H1 (cell line): ENCODE data around the gene GPC6. TPM values are rescaled to one million over a fixed set of nuclear protein-coding genes. Genes with fewer than 3 reads are reported as not detected.
"Not testable (repeated sequence)": the region's sequence is repeated elsewhere in the genome, so short reads cannot be mapped to it uniquely, and the experiment has no call there.

Source experiments
- CTCF ChIA-PET: fragments of 300-600 bp; sonication (Branson Sonifier 250); formaldehyde crosslinking; loops from one replicate; lab custom pipeline; 2021; ENCODE audit not compliant: partially characterized antibody; lab: Charles Lee
- POLR2A ChIA-PET: fragments of 300-600 bp; sonication (Branson Sonifier 250); formaldehyde crosslinking; loops from one replicate; lab custom pipeline; 2021; ENCODE audit warnings: inconsistent platforms; ENCODE audit not compliant: partially characterized antibody; lab: Charles Lee
- DNase-seq, 2 experiments: peaks; one replicate each; pipeline versions ENCODE4 v3.0.0 to v3.0.0-alpha.2; 2010 to 2022; ENCODE audit warnings: low spot score in 2 of 2, low read depth in 1 of 2, mixed read lengths in 1 of 2
- FAIRE-seq: peaks from 2 replicates; lab custom pipeline; 2011; peaks lifted over from hg19 to GRCh38; lab: Jason Lieb, UNC
- H2AFZ ChIP-seq: 2 replicates; pipeline ENCODE4 v1.8.1; 2012; ENCODE audit warnings: low read length, inconsistent platforms
- H2AK5ac ChIP-seq: 2 replicates; pipeline ENCODE4 v1.6.1; 2013; ENCODE audit warnings: low read depth, low read length
- H2BK120ac ChIP-seq: replicated peaks from 2 replicates; pipeline ENCODE3; 2013; ENCODE audit warnings: low read depth, low read length, inconsistent platforms
- H2BK12ac ChIP-seq: 2 replicates; pipeline ENCODE4 v1.6.1; 2013; ENCODE audit warnings: low read depth, low read length
- H2BK15ac ChIP-seq: 2 replicates; pipeline ENCODE4 v1.6.1; 2013; ENCODE audit warnings: low read length
- H2BK20ac ChIP-seq: 2 replicates; pipeline ENCODE4 v1.6.1; 2013; ENCODE audit warnings: low read length
- H2BK5ac ChIP-seq: 2 replicates; pipeline ENCODE4 v1.6.1; 2013; ENCODE audit warnings: low read depth, low read length
- H3K14ac ChIP-seq: 2 replicates; pipeline ENCODE4 v1.6.1; 2013; ENCODE audit warnings: inconsistent platforms; ENCODE audit not compliant: insufficient read length
- H3K18ac ChIP-seq: 2 replicates; pipeline ENCODE4 v1.6.1; 2013; ENCODE audit warnings: low read length; ENCODE audit errors: extremely low read depth
- H3K23ac ChIP-seq: 2 replicates; pipeline ENCODE4 v1.6.1; 2013; ENCODE audit warnings: inconsistent platforms; ENCODE audit not compliant: insufficient read length
- H3K23me2 ChIP-seq: 2 replicates; pipeline ENCODE4 v1.6.1; 2013; ENCODE audit warnings: low read depth, low read length
- H3K27ac ChIP-seq: 2 replicates; pipeline ENCODE4 v1.6.1; 2011; ENCODE audit warnings: low read depth, low read length, inconsistent platforms
- H3K27me3 ChIP-seq, 4 experiments: replicated peaks in 1 of 4; 1 replicate in 1 of 4; 2 replicates in 3 of 4; pipeline versions ENCODE4 v1.6.1 to v1.8.1; 2011 to 2013; ENCODE audit warnings: low read length in 3 of 4, mild to moderate bottlenecking in 3 of 4, inconsistent platforms in 2 of 4, mixed read lengths in 2 of 4, moderate library complexity in 1 of 4; ENCODE audit not compliant: control insufficient read depth in 3 of 4, insufficient read depth in 3 of 4; ENCODE audit errors: extremely low read depth in 1 of 4
- H3K36me3 ChIP-seq, 4 experiments: 2 replicates each; pipeline versions ENCODE4 v1.6.1 to v1.8.1; 2011 to 2013; ENCODE audit warnings: mild to moderate bottlenecking in 4 of 4, low read length in 3 of 4, moderate library complexity in 2 of 4, control low read depth in 1 of 4, inconsistent platforms in 1 of 4; ENCODE audit not compliant: insufficient read depth in 4 of 4, control insufficient read depth in 2 of 4
- H3K4ac ChIP-seq: replicated peaks from 2 replicates; pipeline ENCODE3; 2013; ENCODE audit warnings: low read length, low read depth, mixed read lengths, inconsistent platforms; ENCODE audit not compliant: insufficient read length
- H3K4me1 ChIP-seq, 4 experiments: replicated peaks in 1 of 4; 1 replicate in 1 of 4; 2 replicates in 3 of 4; pipeline versions ENCODE4 v1.6.1 to v1.8.1; 2011 to 2013; ENCODE audit warnings: low read length in 3 of 4, inconsistent platforms in 2 of 4, mixed read lengths in 1 of 4; ENCODE audit not compliant: insufficient read depth in 4 of 4, control insufficient read depth in 3 of 4
- H3K4me2 ChIP-seq, 2 experiments: 2 replicates each; pipeline versions ENCODE4 v1.6.1 to v1.8.1; 2011 to 2013; ENCODE audit warnings: low read depth in 2 of 2, low read length in 2 of 2, control low read depth in 1 of 2, inconsistent platforms in 1 of 2, mild to moderate bottlenecking in 1 of 2; ENCODE audit not compliant: insufficient read depth in 1 of 2
- H3K4me3 ChIP-seq, 4 experiments: fragments of 200-600, 300-600 bp in 1 of 4; sonication (generic), shearing (Covaris generic), sonication (Bioruptor Twin) in 1 of 4; 2 replicates each; pipeline versions ENCODE4 v1.5.1 to v1.8.1; 2011 to 2016; ENCODE audit warnings: low read length in 4 of 4, low read depth in 3 of 4, control low read depth in 2 of 4, inconsistent platforms in 2 of 4, mild to moderate bottlenecking in 2 of 4, mixed read lengths in 1 of 4, moderate library complexity in 1 of 4; ENCODE audit not compliant: insufficient read depth in 2 of 4; ENCODE audit errors: extremely low read depth in 1 of 4
- H3K56ac ChIP-seq: replicated peaks from 2 replicates; pipeline ENCODE3; 2013; ENCODE audit warnings: low read depth, mild to moderate bottlenecking, mixed read lengths, low read length, inconsistent platforms; ENCODE audit not compliant: insufficient read length
- H3K79me1 ChIP-seq: 2 replicates; pipeline ENCODE4 v1.6.1; 2013; ENCODE audit warnings: low read depth, low read length, control low read depth
- H3K79me2 ChIP-seq, 2 experiments: 2 replicates each; pipeline versions ENCODE4 v1.6.1 to v1.8.1; 2012 to 2013; ENCODE audit warnings: low read length in 2 of 2, mild to moderate bottlenecking in 2 of 2, inconsistent platforms in 1 of 2; ENCODE audit not compliant: insufficient read depth in 2 of 2, control insufficient read depth in 1 of 2
- H3K9ac ChIP-seq, 4 experiments: replicated peaks in 1 of 4; 1 replicate in 1 of 4; 2 replicates in 3 of 4; pipeline versions ENCODE4 v1.6.1 to v1.8.1; 2011 to 2013; ENCODE audit warnings: low read depth in 3 of 4, low read length in 3 of 4, control low read depth in 2 of 4, mild to moderate bottlenecking in 2 of 4, moderate library complexity in 2 of 4, inconsistent platforms in 1 of 4; ENCODE audit errors: extremely low read depth in 1 of 4
- H3K9me3 ChIP-seq, 2 experiments: 2 replicates each; pipeline versions ENCODE4 v1.6.1 to v1.8.1; 2012 to 2013; ENCODE audit warnings: mild to moderate bottlenecking in 2 of 2, moderate library complexity in 2 of 2, control low read depth in 1 of 2, inconsistent platforms in 1 of 2, low read depth in 1 of 2, low read length in 1 of 2, mixed read lengths in 1 of 2; ENCODE audit not compliant: insufficient read depth in 2 of 2
- H4K20me1 ChIP-seq, 2 experiments: replicated peaks in 1 of 2; 2 replicates each; pipeline versions ENCODE3 to v1.8.1; 2011 to 2013; ENCODE audit warnings: inconsistent platforms in 2 of 2, low read length in 2 of 2, mild to moderate bottlenecking in 1 of 2; ENCODE audit not compliant: insufficient read depth in 2 of 2, control insufficient read depth in 1 of 2
- H4K5ac ChIP-seq: 2 replicates; pipeline ENCODE4 v1.6.1; 2013; ENCODE audit warnings: low read length, low read depth, mixed read lengths, inconsistent platforms; ENCODE audit not compliant: insufficient read length
- H4K8ac ChIP-seq: 2 replicates; pipeline ENCODE4 v1.8.0; 2013; ENCODE audit warnings: mild to moderate bottlenecking, moderate library complexity, low read length, inconsistent platforms; ENCODE audit not compliant: insufficient read depth; ENCODE audit errors: extremely low read depth
- H4K91ac ChIP-seq: replicated peaks from 2 replicates; pipeline ENCODE3; 2013; ENCODE audit warnings: low read length, mixed read lengths, inconsistent platforms; ENCODE audit not compliant: insufficient read length
- WGBS, 2 experiments: shearing (Covaris generic) in 1 of 2; methylation state at CpG; one replicate each; pipeline versions ENCODE4 v1.1.6 to v1.1.7; 2013 to 2015; ENCODE audit warnings: low lambda C conversion rate in 2 of 2, mixed read lengths in 2 of 2, inconsistent platforms in 1 of 2, low coverage in 1 of 2, missing lambda C conversion rate in 1 of 2; ENCODE audit not compliant: insufficient replicate concordance in 2 of 2, insufficient coverage in 1 of 2, insufficient read length in 1 of 2; ENCODE audit errors: extremely low coverage in 1 of 2, missing lambda C conversion rate in 1 of 2; 5-methylcytosine and 5-hydroxymethylcytosine counted together
- polyA plus RNA-seq, 7 experiments: library from polyadenylated mRNA; depleted of rRNA in 3 of 7; stranded (reverse) in 5 of 7; unstranded in 2 of 7; fragments of >200 nt in 5 of 7; fragments of 200-250 nt in 2 of 7; gene quantifications; 1 replicate in 5 of 7; 2 replicates in 1 of 7; 4 replicates in 1 of 7; pipeline versions ENCODE4 v1.2.1 to v1.2.3, GENCODE V29; 2011 to 2013; ENCODE audit warnings: missing spikeins in 2 of 7, mixed read lengths in 2 of 7
- total RNA-seq: library from RNA; stranded (reverse); fragmentation: NEBNext Ultra II Directional; extraction: Animal tissue kit (Norgen Biotek cat#: 25700); gene quantifications from 2 replicates; pipeline ENCODE4 v1.2.1, GENCODE V29; 2021

The GPC6 gene
- total and polyA plus RNA-seq, 2 of the 8 experiments (the other 6 are each of a cell fraction or from before 2014, with no cell fraction given): 5.4 to 12.0 TPM

DNA sequence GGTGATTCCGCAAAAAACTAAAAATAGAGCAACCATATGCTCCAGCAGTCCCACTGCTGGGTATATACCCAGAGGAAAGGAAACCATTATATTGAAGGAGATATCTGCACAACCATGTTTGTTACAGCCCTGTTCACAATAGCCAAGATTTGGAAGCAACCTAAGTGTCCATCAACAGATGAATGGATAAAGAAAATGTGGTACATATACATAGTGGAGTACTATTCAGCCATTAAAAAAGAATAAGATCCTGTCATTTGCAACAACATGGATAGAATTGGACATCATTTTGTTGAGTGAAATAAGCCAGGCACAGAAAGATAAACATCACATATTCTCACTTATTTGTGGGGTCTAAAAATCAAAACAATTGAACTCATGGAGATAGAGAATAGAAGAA, 97.3 kb downstream of the GPC6 start:
- H2BK5ac ChIP-seq, H3K18ac ChIP-seq, H3K23me2 ChIP-seq, H3K27me3 ChIP-seq, POLR2A ChIA-PET, H2BK15ac ChIP-seq, H3K4me1 ChIP-seq, H2BK12ac ChIP-seq, H3K56ac ChIP-seq, H2BK20ac ChIP-seq, H3K36me3 ChIP-seq, H3K4me3 ChIP-seq, H3K14ac ChIP-seq, H4K8ac ChIP-seq, H4K5ac ChIP-seq, H3K4ac ChIP-seq, H3K9ac ChIP-seq, H4K20me1 ChIP-seq, H2BK120ac ChIP-seq, H3K23ac ChIP-seq, H3K4me2 ChIP-seq, H3K79me1 ChIP-seq, H3K79me2 ChIP-seq, DNase-seq, H3K27ac ChIP-seq, FAIRE-seq, H2AFZ ChIP-seq, H4K91ac ChIP-seq, H3K9me3 ChIP-seq, H2AK5ac ChIP-seq: not testable (repeated sequence)
- CTCF ChIA-PET: interaction anchor here (0.6 kb wide), 1 partner anchor 134 kb away, joined by 3 read pairs; no protein-coding TSS in a partner anchor
- 90% methylated on average over 1 of the region's 1 CpG; no CpG with 5 or more reads in 1 of the 2 experiments for WGBS, 2 experiments
